K562 (cell line): Measurements from ENCODE around the gene CNP. TPM values are rescaled to one million over a fixed set of nuclear protein-coding genes. Genes with fewer than 3 reads are reported as not detected.

ENCODE experiments used
- FIP1L1 ChIP-seq: fragments of 200-400 bp; formaldehyde crosslinking; IDR thresholded peaks from 2 replicates; pipeline ENCODE4 v1.6.1; 2018; ENCODE audit warnings: mild to moderate bottlenecking, low read depth, low read length; ENCODE audit not compliant: poor library complexity, severe bottlenecking
- MTF1 ChIP-seq: fragments of 250-450 bp; sonication (Bioruptor Pico); IDR thresholded peaks from 2 replicates; pipeline ENCODE4 v1.9.0; 2021; ENCODE audit warnings: moderate library complexity, mild to moderate bottlenecking, inconsistent platforms, borderline replicate concordance
- MYC ChIP-seq, 2 experiments: fragments of 250-450 bp in 1 of 2; sonication (Bioruptor Pico) in 1 of 2; IDR thresholded peaks; 2 replicates each; pipeline versions ENCODE4 v1.5.1 to v1.6.1; 2012 to 2021; ENCODE audit warnings: low read depth in 2 of 2, borderline replicate concordance in 1 of 2, improper control_type of control experiment in 1 of 2, low read length in 1 of 2, mild to moderate bottlenecking in 1 of 2, moderate library complexity in 1 of 2
- PCBP1 ChIP-seq: fragments of 200-400 bp; formaldehyde crosslinking; IDR thresholded peaks from 2 replicates; pipeline ENCODE4 v1.6.1; 2018; ENCODE audit warnings: mild to moderate bottlenecking, low read depth, low read length; ENCODE audit not compliant: poor library complexity, severe bottlenecking
- RB1 ChIP-seq: fragments of 450-650 bp; IDR thresholded peaks from 2 replicates; pipeline ENCODE4 v1.6.1; 2017; ENCODE audit warnings: low read depth, mild to moderate bottlenecking
- RBM14 ChIP-seq: fragments of 200-400 bp; formaldehyde crosslinking; IDR thresholded peaks from 2 replicates; pipeline ENCODE4 v1.6.1; 2018; ENCODE audit warnings: low read depth, mild to moderate bottlenecking, low read length, moderate library complexity, borderline replicate concordance; ENCODE audit not compliant: insufficient read depth
- RBM25 ChIP-seq: fragments of 200-400 bp; formaldehyde crosslinking; IDR thresholded peaks from 2 replicates; pipeline ENCODE4 v1.6.1; 2018; ENCODE audit warnings: low read length, low read depth, moderate library complexity; ENCODE audit not compliant: severe bottlenecking
- SAFB2 ChIP-seq: fragments of 200-400 bp; formaldehyde crosslinking; IDR thresholded peaks from 2 replicates; pipeline ENCODE4 v1.6.1; 2018; ENCODE audit warnings: borderline replicate concordance, low read length, low read depth, moderate library complexity; ENCODE audit not compliant: severe bottlenecking
- SIN3A ChIP-seq, 2 experiments: fragments of 150-350 bp in 1 of 2; IDR thresholded peaks; 2 replicates each; pipeline ENCODE4 v1.6.1; 2011 to 2016; ENCODE audit warnings: borderline replicate concordance in 2 of 2, low read depth in 2 of 2, low read length in 2 of 2, mild to moderate bottlenecking in 2 of 2, moderate library complexity in 2 of 2; ENCODE audit not compliant: control insufficient read depth in 1 of 2
- SMC3 ChIP-seq: conservative IDR thresholded peaks from 2 replicates; pipeline ENCODE4 v1.6.1; 2011; ENCODE audit warnings: low read depth, low read length, improper control_type of control experiment; ENCODE audit not compliant: insufficient read depth
- STAT5B ChIP-seq: fragments of 250-450 bp; sonication (Bioruptor Pico); IDR thresholded peaks from 2 replicates; pipeline ENCODE4 v1.8.0; 2021; ENCODE audit warnings: mild to moderate bottlenecking, inconsistent platforms
- XRCC3 ChIP-seq: fragments of 450-650 bp; IDR thresholded peaks from 2 replicates; pipeline ENCODE4 v1.6.1; 2017; ENCODE audit warnings: mild to moderate bottlenecking, moderate library complexity
- YY1 ChIP-seq, 3 experiments: IDR thresholded peaks; 2 replicates each; pipeline ENCODE4 v1.6.1; 2011; ENCODE audit warnings: low read length in 2 of 3, mild to moderate bottlenecking in 2 of 3, moderate library complexity in 2 of 3, borderline replicate concordance in 1 of 3, control low read depth in 1 of 3, low read depth in 1 of 3; ENCODE audit not compliant: insufficient read depth in 3 of 3, insufficient replicate concordance in 2 of 3, control insufficient read depth in 1 of 3, insufficient read length in 1 of 3; ENCODE audit errors: extremely low read depth in 1 of 3
- ZNF586 ChIP-seq: fragments of 450-650 bp; formaldehyde crosslinking; conservative IDR thresholded peaks from 2 replicates; pipeline ENCODE4 v1.4.0; 2020; ENCODE audit warnings: mild to moderate bottlenecking, moderate library complexity
- polyA plus RNA-seq, 8 experiments: library from polyadenylated mRNA; depleted of rRNA in 4 of 8; stranded (reverse) in 5 of 8; unstranded in 3 of 8; fragments of >200 nt; fragmentation: Nextera tagmentation in 2 of 8; fragmentation: Illumina TruSeq in 1 of 8; extraction: Ambion mirVana in 2 of 8; extraction: Trizol in 1 of 8; gene quantifications; 2 replicates each; pipeline versions ENCODE4 v1.2.1 to v1.2.3, GENCODE V29; 2011 to 2014; ENCODE audit warnings: inconsistent platforms in 1 of 8, missing spikeins in 1 of 8
- total RNA-seq, 7 experiments: library from RNA; depleted of rRNA in 6 of 7; stranded (reverse); fragments of >200 nt in 6 of 7; fragmentation: Illumina TruSeq in 2 of 7; extraction: Trizol in 2 of 7; gene quantifications; 2 replicates each; pipeline versions ENCODE4 v1.2.1 to v1.2.3, GENCODE V29; 2011 to 2021; ENCODE audit warnings: low replicate concordance in 1 of 7
- TF ChIP-seq, protein P1 (sequence below): sonication (generic); formaldehyde crosslinking; IDR thresholded peaks from 2 replicates; pipeline ENCODE4 v1.8.0; 2023; ENCODE audit warnings: mild to moderate bottlenecking, missing genetic modification reagents
- TF ChIP-seq, protein P2 (sequence below): fragments of 450-650 bp; IDR thresholded peaks from 2 replicates; pipeline ENCODE4 v1.6.1; 2016; ENCODE audit warnings: antibody characterized with exemption
- TF ChIP-seq, protein P3 (sequence below): sonication (generic); formaldehyde crosslinking; IDR thresholded peaks from 2 replicates; pipeline ENCODE4 v1.8.0; 2022; ENCODE audit warnings: mild to moderate bottlenecking, missing genetic modification reagents, borderline replicate concordance

CNP gene
- total and polyA plus RNA-seq, 9 of the 15 experiments (the other 6 are each of a cell fraction or from before 2014, with no cell fraction given), result 1.7 to 52.0 (median 29.1) TPM

DNA sequence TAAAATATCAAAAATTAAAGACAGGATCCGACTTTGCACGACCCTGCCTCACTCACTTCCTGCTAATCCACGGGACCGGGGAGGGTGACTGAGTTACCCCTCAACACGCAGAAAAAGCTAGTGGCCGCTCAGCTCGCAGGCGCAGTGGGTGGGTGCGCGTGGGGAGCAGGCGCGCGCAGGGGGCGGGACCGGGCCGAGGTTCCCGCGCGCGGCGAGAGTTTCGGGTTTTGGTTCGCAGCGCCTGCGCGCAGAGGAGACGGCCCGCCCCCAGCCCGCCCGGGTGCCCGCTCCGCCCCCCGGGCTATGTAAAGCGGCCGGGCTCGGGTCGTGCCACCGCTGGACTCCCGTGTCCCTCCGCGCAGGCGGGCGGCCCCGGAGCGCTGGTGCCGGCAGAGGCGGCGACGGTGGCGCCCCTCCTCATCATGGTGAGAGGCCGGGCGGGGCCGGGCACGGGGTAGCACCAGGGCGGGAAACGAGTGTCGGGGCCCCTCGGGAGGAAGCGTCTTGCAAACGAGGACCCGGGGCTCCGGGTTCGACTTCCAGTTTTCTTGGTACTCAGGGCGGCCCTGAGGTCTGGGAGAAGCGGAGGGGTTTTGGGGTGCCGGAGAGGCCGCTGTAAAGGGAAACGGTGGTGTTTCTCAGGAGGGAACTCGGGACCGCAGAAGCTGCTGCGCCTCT is at the start of gene CNP (continued):
- no peak for TF ChIP-seq ZNF586
- TF ChIP-seq, protein P1, sequence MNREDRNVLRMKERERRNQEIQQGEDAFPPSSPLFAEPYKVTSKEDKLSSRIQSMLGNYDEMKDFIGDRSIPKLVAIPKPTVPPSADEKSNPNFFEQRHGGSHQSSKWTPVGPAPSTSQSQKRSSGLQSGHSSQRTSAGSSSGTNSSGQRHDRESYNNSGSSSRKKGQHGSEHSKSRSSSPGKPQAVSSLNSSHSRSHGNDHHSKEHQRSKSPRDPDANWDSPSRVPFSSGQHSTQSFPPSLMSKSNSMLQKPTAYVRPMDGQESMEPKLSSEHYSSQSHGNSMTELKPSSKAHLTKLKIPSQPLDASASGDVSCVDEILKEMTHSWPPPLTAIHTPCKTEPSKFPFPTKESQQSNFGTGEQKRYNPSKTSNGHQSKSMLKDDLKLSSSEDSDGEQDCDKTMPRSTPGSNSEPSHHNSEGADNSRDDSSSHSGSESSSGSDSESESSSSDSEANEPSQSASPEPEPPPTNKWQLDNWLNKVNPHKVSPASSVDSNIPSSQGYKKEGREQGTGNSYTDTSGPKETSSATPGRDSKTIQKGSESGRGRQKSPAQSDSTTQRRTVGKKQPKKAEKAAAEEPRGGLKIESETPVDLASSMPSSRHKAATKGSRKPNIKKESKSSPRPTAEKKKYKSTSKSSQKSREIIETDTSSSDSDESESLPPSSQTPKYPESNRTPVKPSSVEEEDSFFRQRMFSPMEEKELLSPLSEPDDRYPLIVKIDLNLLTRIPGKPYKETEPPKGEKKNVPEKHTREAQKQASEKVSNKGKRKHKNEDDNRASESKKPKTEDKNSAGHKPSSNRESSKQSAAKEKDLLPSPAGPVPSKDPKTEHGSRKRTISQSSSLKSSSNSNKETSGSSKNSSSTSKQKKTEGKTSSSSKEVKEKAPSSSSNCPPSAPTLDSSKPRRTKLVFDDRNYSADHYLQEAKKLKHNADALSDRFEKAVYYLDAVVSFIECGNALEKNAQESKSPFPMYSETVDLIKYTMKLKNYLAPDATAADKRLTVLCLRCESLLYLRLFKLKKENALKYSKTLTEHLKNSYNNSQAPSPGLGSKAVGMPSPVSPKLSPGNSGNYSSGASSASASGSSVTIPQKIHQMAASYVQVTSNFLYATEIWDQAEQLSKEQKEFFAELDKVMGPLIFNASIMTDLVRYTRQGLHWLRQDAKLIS, result no peak
- TF ChIP-seq, protein P2, sequence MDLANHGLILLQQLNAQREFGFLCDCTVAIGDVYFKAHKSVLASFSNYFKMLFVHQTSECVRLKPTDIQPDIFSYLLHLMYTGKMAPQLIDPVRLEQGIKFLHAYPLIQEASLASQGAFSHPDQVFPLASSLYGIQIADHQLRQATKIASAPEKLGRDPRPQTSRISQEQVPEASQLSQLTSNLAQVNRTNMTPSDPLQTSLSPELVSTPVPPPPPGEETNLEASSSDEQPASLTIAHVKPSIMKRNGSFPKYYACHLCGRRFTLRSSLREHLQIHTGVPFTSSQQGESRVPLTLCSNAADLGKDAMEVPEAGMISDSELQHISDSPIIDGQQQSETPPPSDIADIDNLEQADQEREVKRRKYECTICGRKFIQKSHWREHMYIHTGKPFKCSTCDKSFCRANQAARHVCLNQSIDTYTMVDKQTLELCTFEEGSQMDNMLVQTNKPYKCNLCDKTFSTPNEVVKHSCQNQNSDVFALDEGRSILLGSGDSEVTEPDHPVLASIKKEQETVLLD, result peak; percentile 60
- TF ChIP-seq RBM14, result no peak
- no peak for TF ChIP-seq STAT5B (CRISPR knock-in tag)
- peak; percentile 85 for TF ChIP-seq FIP1L1
- no peak for TF ChIP-seq XRCC3
- TF ChIP-seq, protein P3, sequence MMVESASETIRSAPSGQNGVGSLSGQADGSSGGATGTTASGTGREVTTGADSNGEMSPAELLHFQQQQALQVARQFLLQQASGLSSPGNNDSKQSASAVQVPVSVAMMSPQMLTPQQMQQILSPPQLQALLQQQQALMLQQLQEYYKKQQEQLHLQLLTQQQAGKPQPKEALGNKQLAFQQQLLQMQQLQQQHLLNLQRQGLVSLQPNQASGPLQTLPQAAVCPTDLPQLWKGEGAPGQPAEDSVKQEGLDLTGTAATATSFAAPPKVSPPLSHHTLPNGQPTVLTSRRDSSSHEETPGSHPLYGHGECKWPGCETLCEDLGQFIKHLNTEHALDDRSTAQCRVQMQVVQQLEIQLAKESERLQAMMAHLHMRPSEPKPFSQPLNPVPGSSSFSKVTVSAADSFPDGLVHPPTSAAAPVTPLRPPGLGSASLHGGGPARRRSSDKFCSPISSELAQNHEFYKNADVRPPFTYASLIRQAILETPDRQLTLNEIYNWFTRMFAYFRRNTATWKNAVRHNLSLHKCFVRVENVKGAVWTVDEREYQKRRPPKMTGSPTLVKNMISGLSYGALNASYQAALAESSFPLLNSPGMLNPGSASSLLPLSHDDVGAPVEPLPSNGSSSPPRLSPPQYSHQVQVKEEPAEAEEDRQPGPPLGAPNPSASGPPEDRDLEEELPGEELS (CRISPR knock-in tag), result no peak
- TF ChIP-seq YY1 (IDR thresholded peaks at IDR 0.05; ENCODE audit: borderline replicate concordance in 1 of 3, control insufficient read depth in 1 of 3, extremely low read depth in 1 of 3, insufficient read depth in 3 of 3, insufficient read length in 1 of 3, insufficient replicate concordance in 2 of 3, low read depth in 1 of 3, low read length in 2 of 3), result peak in 1 of 3 experiments; percentile 26
- TF ChIP-seq RBM25, result peak; percentile 99
- peak; percentile 66; the same call in 1 of the 2 replicates for TF ChIP-seq MYC (IDR thresholded peaks at IDR 0.05; ENCODE audit: low read depth, low read length)
- no peak for TF ChIP-seq MYC (CRISPR knock-in tag; IDR thresholded peaks at IDR 0.05; ENCODE audit: borderline replicate concordance, low read depth)
- TF ChIP-seq SAFB2, result no peak
- TF ChIP-seq SMC3, result no peak
- TF ChIP-seq PCBP1, result peak; percentile 82
- no peak for TF ChIP-seq MTF1 (CRISPR knock-in tag)
- TF ChIP-seq RB1, result peak; percentile 78; the same call in 1 of the 2 replicates
- TF ChIP-seq SIN3A (IDR thresholded peaks at IDR 0.05; ENCODE audit: borderline replicate concordance in 2 of 2, control insufficient read depth in 1 of 2, low read depth in 2 of 2, low read length in 2 of 2), result peak in 1 of 2 experiments; percentile 82; a peak in 1 of 4 replicates
